GM12891 (cell line): ENCODE measurements around the gene MAG.

Experiments
- POLR2A ChIP-seq: IDR thresholded peaks from 2 replicates; pipeline ENCODE4 v1.6.1; 2011; ENCODE audit warnings: low read depth, low read length, control low read depth
- POLR2AphosphoS5 ChIP-seq: IDR thresholded peaks from 2 replicates; pipeline ENCODE4 v1.6.1; 2011; ENCODE audit warnings: low read depth, low read length, control low read depth
- POU2F2 ChIP-seq: IDR thresholded peaks from 2 replicates; pipeline ENCODE4 v1.6.1; 2011; ENCODE audit warnings: low read depth, mild to moderate bottlenecking, control low read depth, low read length, moderate library complexity
- SPI1 ChIP-seq: IDR thresholded peaks from 2 replicates; pipeline ENCODE4 v1.6.1; 2011; ENCODE audit warnings: low read depth, low read length, control low read depth
- TAF1 ChIP-seq: IDR thresholded peaks from 2 replicates; pipeline ENCODE4 v1.6.1; 2011; ENCODE audit warnings: low read depth, low read length, control low read depth

DNA sequence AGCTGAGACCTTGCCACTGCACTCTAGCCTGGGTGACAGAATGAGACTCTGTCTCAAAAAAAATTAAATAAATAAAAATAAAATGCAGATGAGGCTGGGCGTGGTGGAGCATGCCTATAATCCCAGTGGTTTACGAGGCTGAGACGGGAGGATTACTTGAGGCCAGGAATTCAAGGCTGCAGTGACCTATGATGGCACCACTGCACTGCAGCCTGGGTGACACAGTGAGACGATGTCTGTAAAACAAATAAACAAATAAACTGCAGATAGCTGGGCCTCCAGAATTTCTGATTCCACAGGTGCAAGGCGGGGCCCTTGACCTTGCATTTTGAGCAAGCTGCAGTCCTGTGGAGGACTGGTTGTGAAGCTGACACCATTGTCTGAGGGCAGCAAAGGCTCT lies 3.1 kb upstream of the MAG start:
- no peak for TF ChIP-seq POLR2A
- TF ChIP-seq TAF1 = no peak
- TF ChIP-seq POLR2AphosphoS5 = no peak
- TF ChIP-seq POU2F2 = no peak
- no peak for TF ChIP-seq SPI1
